GM18951 (cell line): ENCODE data around the gene DPH5.
"Not testable (repeated sequence)": the region's sequence is repeated elsewhere in the genome, so short reads cannot be mapped to it uniquely, and the experiment has no call there.

Experiments used
- POLR2A ChIP-seq: IDR thresholded peaks from 4 replicates; pipeline ENCODE4 v1.6.1; 2011; ENCODE audit warnings: mild to moderate bottlenecking; ENCODE audit not compliant: insufficient read length, insufficient read depth; ENCODE audit errors: extremely low read depth
- in situ Hi-C: fragments of 300-500 bp; cut with MboI; formaldehyde crosslinking; loops from one replicate; pipeline ENCODE4 v1.12.0; 2022; ENCODE audit warnings: low sequenced_read_pairs, mixed read lengths, inconsistent platforms; ENCODE audit not compliant: unreplicated experiment

The DPH5 gene

DNA sequence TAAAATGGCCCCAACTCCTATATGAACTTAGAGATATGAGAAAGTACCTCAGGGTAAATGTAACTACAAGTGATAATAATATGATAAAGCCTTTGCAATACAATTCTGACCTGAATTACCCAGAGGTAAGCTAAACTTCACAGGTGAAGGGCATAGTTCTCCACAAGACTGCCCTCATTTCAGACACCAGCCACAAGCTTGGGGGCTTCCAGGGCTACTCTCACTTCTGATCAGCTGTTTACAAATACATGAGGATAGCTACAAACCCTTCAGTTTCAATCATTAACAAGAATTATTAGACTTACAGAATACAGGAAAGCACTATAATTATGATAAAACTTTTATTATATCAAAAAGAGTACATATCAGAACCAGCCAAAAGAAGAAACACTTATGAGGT is 18.7 kb upstream of the DPH5 start:
- TF ChIP-seq POLR2A: no peak
- in situ Hi-C loops: no loop called here

DNA sequence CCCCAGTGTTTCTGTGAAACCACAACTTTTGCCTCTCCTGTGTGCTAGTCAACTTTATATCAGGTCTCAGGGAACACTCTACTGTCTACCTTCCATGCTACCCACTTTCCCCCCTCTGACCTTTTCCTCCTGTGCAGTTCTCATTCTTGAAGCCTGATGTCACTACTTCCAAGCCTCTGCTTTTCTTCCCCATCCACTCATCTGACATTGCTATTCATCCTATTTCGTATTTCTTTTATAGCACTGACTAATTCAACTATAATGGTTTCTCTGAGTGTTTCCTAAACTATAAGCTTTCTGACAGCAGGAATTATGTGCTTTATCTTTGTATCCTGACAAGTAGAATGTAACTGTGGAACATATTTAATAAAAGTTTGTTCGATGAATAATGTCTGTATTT is 18.2 kb upstream of the DPH5 start:
- in situ Hi-C loops: no loop called here
- TF ChIP-seq POLR2A: no peak

DNA sequence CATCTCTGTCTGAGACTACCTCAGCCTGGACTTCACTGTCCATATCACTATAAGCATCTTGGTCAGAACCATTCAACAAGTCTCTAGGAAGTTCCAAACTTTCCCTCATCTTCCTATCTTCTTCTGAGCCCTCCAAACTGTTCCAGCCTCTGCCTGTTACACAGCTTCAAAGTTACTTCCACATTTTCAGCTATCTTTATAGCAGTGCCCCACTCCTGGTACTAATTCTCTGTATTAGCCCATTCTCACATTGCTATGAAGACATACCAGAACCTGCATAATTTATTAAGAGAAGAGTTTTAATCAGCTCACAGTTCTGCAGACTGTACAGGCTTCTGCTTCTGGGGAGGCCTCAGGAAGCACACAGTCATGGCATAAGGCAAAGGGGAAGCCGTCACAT is 15.7 kb upstream of the DPH5 start:
- in situ Hi-C loops: no loop called here
- no peak for TF ChIP-seq POLR2A

DNA sequence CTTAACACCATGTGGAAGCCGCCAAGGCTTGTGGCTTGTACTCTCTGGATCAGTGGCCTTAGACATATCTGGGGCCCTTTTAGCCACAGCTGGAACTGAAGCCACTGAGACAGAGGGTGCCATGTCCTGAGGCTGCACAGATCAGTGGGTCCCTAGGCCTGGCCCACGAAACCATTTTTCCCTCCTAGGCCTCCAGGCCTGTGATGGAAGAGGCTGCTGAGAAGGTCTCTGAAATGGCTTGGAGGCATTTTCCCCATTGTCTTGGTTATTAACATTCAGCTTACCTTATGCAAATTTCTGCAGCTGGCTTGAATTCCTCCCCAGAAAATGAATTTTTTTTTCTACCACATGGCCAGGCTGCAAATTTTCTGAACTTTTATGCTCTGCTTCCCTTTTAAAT is 15.1 kb upstream of the DPH5 start:
- in situ Hi-C loops: no loop called here
- TF ChIP-seq POLR2A: no peak

- in situ Hi-C loops: no loop called here
- TF ChIP-seq POLR2A: no peak
Measured at GRCh38 chr1:101039245-101039644, 13.7 kb upstream of the DPH5 start.

- in situ Hi-C loops: no loop called here
Measured at GRCh38 chr1:101037316-101037715, 11.7 kb upstream of the DPH5 start.

DNA sequence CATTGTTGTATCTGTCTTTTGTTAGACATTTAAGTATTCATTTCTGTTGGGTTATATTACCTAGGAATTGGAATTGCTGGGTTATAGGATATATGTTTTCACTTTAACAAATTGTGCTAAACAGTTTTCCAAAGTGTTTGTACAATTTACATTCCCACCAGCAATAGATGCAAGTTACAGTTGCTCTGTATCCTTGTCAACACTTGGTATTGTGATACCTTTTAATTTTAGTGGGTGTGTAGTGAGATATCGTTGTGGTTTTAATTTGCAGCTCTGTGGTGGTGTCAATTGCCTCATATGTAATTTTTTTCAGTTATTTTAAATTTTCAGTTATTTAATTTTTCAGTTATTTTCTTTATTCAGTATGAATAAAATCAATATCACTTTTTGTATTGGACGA is 7.4 kb upstream of the DPH5 start:
- in situ Hi-C loops: no loop called here
- no peak for TF ChIP-seq POLR2A

More at GRCh38 chr1:101037316-101037715, 11.7 kb upstream of the DPH5 start:
- TF ChIP-seq POLR2A: no peak

- in situ Hi-C loops: not testable (repeated sequence)
Measured at GRCh38 chr1:101032129-101032528, 6.5 kb upstream of the DPH5 start.

DNA sequence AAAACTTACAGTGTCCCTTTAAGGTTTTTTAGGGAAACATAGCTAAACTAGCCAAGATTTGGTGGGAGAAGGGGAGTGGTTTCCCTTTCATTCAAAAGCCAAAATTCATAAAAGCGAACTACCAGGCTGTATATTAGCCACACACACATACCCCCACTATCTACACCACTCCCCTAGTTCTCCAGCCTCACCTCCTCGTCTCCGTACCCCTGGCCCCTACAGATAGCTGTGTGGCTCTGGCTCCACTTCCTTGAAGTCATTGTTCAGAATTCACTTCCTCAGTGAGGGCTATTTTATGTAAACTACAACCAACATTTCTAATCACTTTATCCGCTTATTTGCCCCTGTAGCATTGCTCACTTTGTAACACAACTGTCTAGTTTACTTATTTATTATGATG is 5.3 kb upstream of the DPH5 start:
- in situ Hi-C loops: no loop called here
- no peak for TF ChIP-seq POLR2A

DNA sequence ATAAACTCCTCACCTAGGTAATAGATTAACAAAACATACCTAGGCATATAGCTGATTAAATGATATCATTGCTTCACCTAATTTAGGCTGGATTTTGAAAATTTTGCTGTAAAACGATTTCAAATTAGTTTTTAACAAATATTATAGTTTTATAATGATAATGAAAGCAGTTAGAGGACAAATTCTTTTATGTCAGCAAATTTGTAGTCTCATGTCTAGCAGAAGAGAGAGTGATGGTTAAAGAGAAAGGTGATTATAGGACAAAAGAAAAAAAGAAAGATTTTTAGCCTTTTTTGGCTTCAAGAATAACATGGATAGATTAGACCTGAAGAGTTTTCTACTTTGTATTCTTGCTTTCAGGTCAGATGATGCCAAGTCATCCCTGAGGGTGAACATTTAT is 3.6 kb upstream of the DPH5 start:
- no peak for TF ChIP-seq POLR2A
- in situ Hi-C loops: no loop called here

GRCh38 chr1:101028466-101028865 is 2.9 kb upstream of the DPH5 start:
- TF ChIP-seq POLR2A: no peak

GRCh38 chr1:101027194-101027772 is 1.7 kb upstream of the DPH5 start:
- in situ Hi-C loops: no loop called here
- TF ChIP-seq POLR2A: no peak

More at GRCh38 chr1:101028466-101028865, 2.9 kb upstream of the DPH5 start:
- in situ Hi-C loops: no loop called here

DNA sequence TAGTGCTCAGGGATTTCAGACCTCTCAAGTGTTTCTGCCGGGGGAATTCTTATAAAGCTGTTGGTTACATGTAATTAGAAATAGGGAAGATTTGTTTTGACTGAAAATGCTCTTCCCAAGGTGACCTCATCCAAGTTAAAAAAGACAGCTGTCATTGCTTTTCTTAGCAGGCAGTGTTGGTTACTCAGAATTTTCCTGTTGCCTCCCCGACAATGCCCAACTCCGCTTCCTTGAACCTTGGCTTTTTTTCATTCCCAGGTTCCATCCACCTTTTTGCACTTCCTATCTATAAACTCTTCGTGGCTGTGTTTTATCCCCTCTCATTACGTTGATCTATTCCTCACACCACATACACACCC is 825 bp upstream of the DPH5 start:
- in situ Hi-C loops: no loop called here
- TF ChIP-seq POLR2A: no peak

DNA sequence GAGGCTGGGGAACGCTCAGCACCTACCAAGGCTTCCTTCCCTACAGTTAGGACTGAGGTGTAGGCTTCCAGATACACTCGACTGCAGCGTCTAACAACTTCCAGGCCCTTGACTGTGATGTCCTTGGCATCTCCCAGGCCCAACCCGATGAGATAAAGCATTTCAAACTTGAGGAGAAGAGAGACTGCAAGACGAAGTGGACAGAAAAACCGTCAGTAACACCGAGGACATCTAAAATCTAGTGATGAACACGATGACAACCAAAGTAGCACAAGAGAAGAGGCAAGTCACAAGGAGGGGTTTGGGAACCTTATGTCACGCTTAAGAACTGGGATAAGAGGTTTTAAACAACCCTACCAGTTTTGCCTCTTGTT is 314 bp downstream of the DPH5 start:
- in situ Hi-C loops: no loop called here
- TF ChIP-seq POLR2A: no peak

- TF ChIP-seq POLR2A: no peak
- in situ Hi-C loops: no loop called here
Measured at GRCh38 chr1:101022294-101022693, 3.3 kb downstream of the DPH5 start.
